ENCODE results near the gene HEXD. TPM values are rescaled to one million over a fixed set of nuclear protein-coding genes. Genes with fewer than 3 reads are reported as not detected.
A peak's percentile ranks its signal among the peaks of the same experiment; 100 is the strongest.

HEXD gene
- total and polyA plus RNA-seq, 12 donors: 8.9 to 292 (median 43.8) TPM

GRCh38 chr17:82440991-82441627, 23.0 kb downstream of the HEXD start:
- H3K27ac ChIP-seq: peak overlapping the region in 2 of 5 donors; percentile 58 to 68
- H3K4me1 ChIP-seq (replicated peaks in 1 of 2): peaks cover 20 to 25% of the 10 kb centered on the region in 2 donors
- no peaks in the 10 kb centered on the region for H3K9me3 ChIP-seq (replicated peaks in 1 of 3)
- WGBS, 4 donors: 57 to 69% (median 61%) methylated on average over 14 to 17 of the region's 17 CpGs
- intact Hi-C loops (cut with DNase I): no loop called here
- no peaks in the 10 kb centered on the region for H3K27me3 ChIP-seq
- H3K36me3 ChIP-seq (replicated peaks in 1 of 2): peaks cover 0 to 26% of the 10 kb centered on the region in 2 donors
- TF ChIP-seq POLR2A (IDR thresholded peaks at IDR 0.05) (no peak), CTCF (IDR thresholded peaks at IDR 0.05) (no peak)
- no peak overlapping the region for H3K4me3 ChIP-seq
- DNase-seq: peak in 2 of 7 donors; percentile 41 to 68

- Histone ChIP-seq H3K4me3 (no peak overlapping the region), H3K9me3 (replicated peaks in 1 of 3) (no peaks in the 10 kb centered on the region), H3K27ac (peak overlapping the region in 2 of 5 donors; percentile 68 to 76), H3K27me3 (no peaks in the 10 kb centered on the region), H3K36me3 (replicated peaks in 1 of 2) (peaks cover 0 to 24% of the 10 kb centered on the region in 2 donors), H3K4me1 (replicated peaks in 1 of 2) (peaks cover 20 to 25% of the 10 kb centered on the region in 2 donors)
- DNase-seq: peak in 1 of 7 donors; percentile 54
- WGBS, 4 donors: 84 to 90% (median 88%) methylated on average over 16 to 27 of the region's 27 CpGs
- no peak for TF ChIP-seq POLR2A (IDR thresholded peaks at IDR 0.05)
- TF ChIP-seq CTCF (IDR thresholded peaks at IDR 0.05): no peak
- intact Hi-C loops (cut with DNase I): no loop called here
These were observed 23.7 kb downstream of the HEXD start for GRCh38 chr17:82441691-82442487.

- WGBS, 4 donors: 74 to 78% (median 77%) methylated on average over 13 to 28 of the region's 28 CpGs
- H3K27me3 ChIP-seq: no peaks in the 10 kb centered on the region
- no peak for TF ChIP-seq POLR2A (IDR thresholded peaks at IDR 0.05)
- no peak for TF ChIP-seq CTCF (IDR thresholded peaks at IDR 0.05)
- peak in 1 of 7 donors; percentile 51 for DNase-seq
- peaks cover 20 to 25% of the 10 kb centered on the region in 2 donors for H3K4me1 ChIP-seq (replicated peaks in 1 of 2)
- intact Hi-C loops (cut with DNase I): no loop called here
- H3K36me3 ChIP-seq (replicated peaks in 1 of 2): peaks cover 0 to 18% of the 10 kb centered on the region in 2 donors
- H3K9me3 ChIP-seq (replicated peaks in 1 of 3): no peaks in the 10 kb centered on the region
- peak overlapping the region in 3 of 5 donors; percentile 72 to 91 (median 76) for H3K27ac ChIP-seq
- H3K4me3 ChIP-seq: no peak overlapping the region
These were observed 24.7 kb downstream of the HEXD start for GRCh38 chr17:82442643-82443464.
